HCEC 1CT (cell line): ENCODE data around the gene ALDH1L2.

Source experiments
- DNase-seq: peaks from one replicate; pipeline ENCODE4 v3.0.0-alpha.2; 2017

The ALDH1L2 gene

GRCh38 chr12:104975587-104976343 is 108.5 kb downstream of the ALDH1L2 start:
- peak; percentile 35 for DNase-seq

GRCh38 chr12:104974626-104975290 is 109.5 kb downstream of the ALDH1L2 start:
- peak; percentile 13 for DNase-seq

DNA sequence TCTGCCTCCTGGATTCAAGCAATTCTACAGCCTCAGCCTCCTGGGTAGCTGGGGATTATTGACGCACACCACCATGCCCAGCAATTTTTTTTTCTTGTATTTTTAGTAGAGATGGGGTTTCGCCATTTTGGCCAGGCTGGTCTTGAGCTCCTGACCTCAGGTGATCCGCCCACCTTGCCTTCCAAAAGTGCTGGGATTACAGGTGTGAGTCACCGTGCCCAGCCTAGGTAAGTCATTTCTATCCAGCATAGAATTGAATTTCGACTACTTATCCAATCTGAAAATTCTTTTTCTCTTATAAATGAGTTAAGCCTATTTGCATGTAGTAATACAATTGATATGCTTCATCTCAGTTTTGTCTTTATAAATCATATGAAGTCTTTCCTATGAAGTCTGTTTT is 111.0 kb downstream of the ALDH1L2 start:
- DNase-seq, result no peak

GRCh38 chr12:104971306-104971705 is 113.0 kb downstream of the ALDH1L2 start:
- peak; percentile 6 for DNase-seq
